Activated CD8-positive, alpha-beta memory T cell treated with anti-CD3 and anti-CD28 coated beads for 24 hours (primary cell): Measurements from ENCODE around the gene FAF1.

Experiments
- DNase-seq: peaks from one replicate; pipeline ENCODE4 v3.0.0-alpha.2; 2020

The FAF1 gene

GRCh38 chr1:50421768-50422674, 538.0 kb downstream of the FAF1 start:
- DNase-seq: no peak

GRCh38 chr1:50421366-50421748, 538.7 kb downstream of the FAF1 start:
- no peak for DNase-seq

- DNase-seq: peak; percentile 65
Measured at GRCh38 chr1:50420689-50421365, 539.2 kb downstream of the FAF1 start.

- DNase-seq: no peak
Measured at GRCh38 chr1:50419907-50420677, 540.0 kb downstream of the FAF1 start.

- DNase-seq: no peak
Measured at GRCh38 chr1:50419192-50419906, 540.7 kb downstream of the FAF1 start.

GRCh38 chr1:50418600-50419109, 541.4 kb downstream of the FAF1 start:
- no peak for DNase-seq

GRCh38 chr1:50417946-50418599, 542.0 kb downstream of the FAF1 start:
- no peak for DNase-seq

GRCh38 chr1:50417507-50417906, 542.6 kb downstream of the FAF1 start:
- DNase-seq: no peak

GRCh38 chr1:50416553-50417453, 543.3 kb downstream of the FAF1 start:
- no peak for DNase-seq

GRCh38 chr1:50416150-50416527, 543.9 kb downstream of the FAF1 start:
- DNase-seq: no peak

- DNase-seq: no peak
Measured at GRCh38 chr1:50415235-50416149, 544.6 kb downstream of the FAF1 start.

- DNase-seq: no peak
Measured at GRCh38 chr1:50414853-50415234, 545.2 kb downstream of the FAF1 start.

GRCh38 chr1:50412813-50413476, 547.1 kb downstream of the FAF1 start:
- no peak for DNase-seq

GRCh38 chr1:50405814-50406213, 554.3 kb downstream of the FAF1 start:
- DNase-seq: no peak

GRCh38 chr1:50393522-50394120, 566.4 kb downstream of the FAF1 start:
- no peak for DNase-seq
